ENCODE results near the gene PCDHA3. TPM values are rescaled to one million over a fixed set of nuclear protein-coding genes. Genes with fewer than 3 reads are reported as not detected.
"Not testable (repeated sequence)": the region's sequence is repeated elsewhere in the genome, so short reads cannot be mapped to it uniquely, and the experiment has no call there.

The PCDHA3 gene
- total RNA-seq, 1 donor from 2014 or later, result 16.3 TPM

DNA sequence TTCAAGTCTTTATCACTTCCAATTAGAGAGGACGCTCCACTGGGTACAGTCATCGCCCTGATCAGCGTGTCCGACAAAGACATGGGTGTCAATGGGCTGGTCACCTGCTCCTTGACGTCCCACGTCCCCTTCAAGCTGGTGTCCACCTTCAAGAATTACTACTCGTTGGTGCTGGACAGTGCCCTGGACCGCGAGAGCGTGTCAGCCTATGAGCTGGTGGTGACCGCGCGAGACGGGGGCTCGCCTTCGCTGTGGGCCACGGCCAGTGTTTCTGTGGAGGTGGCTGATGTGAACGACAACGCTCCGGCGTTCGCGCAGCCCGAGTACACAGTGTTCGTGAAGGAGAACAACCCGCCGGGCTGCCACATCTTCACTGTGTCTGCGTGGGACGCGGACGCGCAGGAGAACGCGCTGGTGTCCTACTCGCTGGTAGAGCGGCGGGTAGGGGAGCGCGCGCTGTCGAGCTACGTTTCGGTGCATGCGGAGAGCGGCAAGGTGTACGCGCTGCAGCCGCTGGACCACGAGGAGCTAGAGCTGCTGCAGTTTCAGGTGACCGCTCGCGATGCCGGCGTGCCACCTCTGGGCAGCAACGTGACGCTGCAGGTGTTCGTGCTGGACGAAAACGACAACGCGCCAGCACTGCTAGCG, 7.5 kb downstream of the PCDHA3 start:
- DNase-seq (ENCODE audit: low spot score in 2 of 2); FAIRE-seq: not testable (repeated sequence)

DNA sequence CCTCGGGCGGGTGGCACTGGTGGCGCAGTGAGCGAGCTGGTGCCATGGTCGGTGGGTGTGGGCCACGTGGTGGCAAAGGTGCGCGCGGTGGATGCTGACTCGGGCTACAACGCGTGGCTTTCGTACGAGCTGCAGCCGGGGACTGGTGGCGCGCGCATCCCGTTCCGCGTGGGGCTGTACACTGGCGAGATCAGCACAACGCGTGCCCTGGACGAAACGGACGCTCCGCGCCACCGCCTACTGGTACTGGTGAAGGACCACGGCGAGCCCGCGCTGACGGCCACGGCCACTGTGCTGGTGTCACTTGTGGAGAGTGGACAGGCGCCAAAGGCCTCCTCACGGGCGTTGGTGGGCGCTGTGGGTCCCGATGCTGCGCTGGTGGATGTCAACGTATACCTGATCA, 8.0 kb downstream of the PCDHA3 start:
- DNase-seq (ENCODE audit: low spot score in 2 of 2), result no peak
- no peak for FAIRE-seq

DNA sequence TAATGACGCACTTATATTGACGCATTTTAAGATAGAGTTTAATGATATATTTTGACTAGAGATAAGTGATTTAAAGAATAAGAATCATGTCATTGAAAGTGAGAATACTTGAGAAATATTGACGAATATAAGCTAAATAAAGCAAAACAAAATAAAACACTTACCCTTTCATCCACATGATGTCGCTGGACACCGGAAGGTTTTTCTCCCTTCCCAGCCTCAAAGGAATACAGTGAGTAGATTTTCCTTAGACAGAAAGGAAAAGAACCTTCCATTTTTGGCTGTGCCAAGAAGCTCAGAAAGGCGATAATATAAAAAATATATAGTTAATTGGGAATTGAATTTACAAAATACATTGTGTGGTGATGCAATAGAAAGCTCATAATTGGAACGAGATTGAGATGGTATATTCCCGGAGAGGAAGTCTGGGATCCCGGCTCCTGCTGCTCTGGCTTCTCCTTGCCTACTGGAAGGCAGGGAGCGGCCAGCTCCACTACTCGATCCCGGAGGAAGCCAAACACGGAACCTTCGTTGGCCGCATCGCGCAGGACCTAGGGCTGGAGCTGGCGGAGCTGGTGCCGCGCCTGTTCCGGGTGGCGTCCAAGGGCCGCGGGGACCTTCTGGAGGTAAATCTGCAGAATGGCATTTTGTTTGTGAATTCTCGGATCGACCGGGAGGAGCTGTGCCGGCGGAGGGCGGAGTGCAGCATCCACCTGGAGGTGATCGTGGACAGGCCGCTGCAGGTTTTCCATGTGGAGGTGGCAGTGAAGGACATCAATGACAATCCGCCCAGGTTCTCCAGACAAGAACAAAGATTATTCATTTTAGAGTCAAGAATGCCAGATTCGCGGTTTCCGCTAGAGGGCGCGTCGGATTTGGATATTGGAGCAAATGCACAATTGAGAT, 20.8 kb downstream of the PCDHA3 start, which contains the start of gene PCDHA5:
Gene PCDHA5 (plus strand): TSS at position 239 of the 906 bp plus-strand sequence.
- no peak for FAIRE-seq
- DNase-seq (ENCODE audit: low spot score in 2 of 2), result no peak

DNA sequence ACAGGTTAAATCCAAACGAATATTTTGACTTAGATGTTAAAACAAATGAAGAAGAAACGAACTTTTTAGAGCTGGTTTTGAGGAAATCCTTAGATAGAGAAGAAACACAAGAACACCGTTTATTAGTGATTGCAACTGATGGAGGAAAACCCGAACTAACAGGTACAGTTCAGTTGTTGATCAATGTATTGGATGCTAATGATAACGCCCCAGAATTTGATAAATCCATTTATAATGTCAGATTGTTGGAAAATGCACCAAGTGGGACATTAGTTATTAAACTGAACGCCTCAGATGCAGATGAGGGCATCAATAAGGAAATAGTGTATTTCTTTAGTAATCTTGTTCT, 21.4 kb downstream of the PCDHA3 start:
- no peak for FAIRE-seq

DNA sequence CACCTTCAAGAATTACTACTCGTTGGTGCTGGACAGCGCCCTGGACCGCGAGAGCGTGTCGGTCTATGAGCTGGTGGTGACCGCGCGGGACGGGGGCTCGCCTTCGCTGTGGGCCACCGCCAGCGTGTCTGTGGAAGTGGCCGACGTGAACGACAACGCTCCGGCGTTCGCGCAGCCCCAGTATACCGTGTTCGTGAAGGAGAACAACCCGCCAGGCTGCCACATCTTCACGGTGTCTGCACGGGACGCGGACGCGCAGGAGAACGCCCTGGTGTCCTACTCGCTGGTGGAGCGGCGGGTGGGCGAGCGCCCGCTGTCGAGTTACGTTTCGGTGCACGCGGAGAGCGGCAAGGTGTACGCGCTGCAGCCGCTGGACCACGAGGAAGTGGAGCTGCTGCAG, 22.1 kb downstream of the PCDHA3 start:
- DNase-seq (ENCODE audit: low spot score in 2 of 2); FAIRE-seq: not testable (repeated sequence)

More for the DNA sequence above, 21.4 kb downstream of the PCDHA3 start:
- DNase-seq (ENCODE audit: low spot score in 2 of 2), result no peak

DNA sequence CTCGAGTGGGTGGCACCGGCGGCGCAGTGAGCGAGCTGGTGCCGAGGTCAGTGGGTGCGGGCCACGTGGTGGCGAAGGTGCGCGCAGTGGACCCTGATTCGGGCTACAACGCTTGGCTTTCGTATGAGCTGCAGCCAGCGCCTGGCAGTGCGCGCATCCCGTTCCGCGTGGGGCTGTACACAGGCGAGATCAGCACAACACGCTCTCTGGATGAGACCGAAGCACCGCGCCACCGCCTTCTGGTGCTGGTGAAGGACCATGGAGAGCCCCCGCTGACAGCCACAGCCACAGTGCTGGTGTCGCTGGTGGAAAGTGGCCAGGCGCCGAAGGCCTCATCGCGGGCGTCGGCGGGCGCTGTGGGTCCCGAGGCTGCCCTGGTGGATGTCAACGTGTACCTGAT, 22.6 kb downstream of the PCDHA3 start:
- FAIRE-seq (no peak), DNase-seq (ENCODE audit: low spot score in 2 of 2) (no peak)

DNA sequence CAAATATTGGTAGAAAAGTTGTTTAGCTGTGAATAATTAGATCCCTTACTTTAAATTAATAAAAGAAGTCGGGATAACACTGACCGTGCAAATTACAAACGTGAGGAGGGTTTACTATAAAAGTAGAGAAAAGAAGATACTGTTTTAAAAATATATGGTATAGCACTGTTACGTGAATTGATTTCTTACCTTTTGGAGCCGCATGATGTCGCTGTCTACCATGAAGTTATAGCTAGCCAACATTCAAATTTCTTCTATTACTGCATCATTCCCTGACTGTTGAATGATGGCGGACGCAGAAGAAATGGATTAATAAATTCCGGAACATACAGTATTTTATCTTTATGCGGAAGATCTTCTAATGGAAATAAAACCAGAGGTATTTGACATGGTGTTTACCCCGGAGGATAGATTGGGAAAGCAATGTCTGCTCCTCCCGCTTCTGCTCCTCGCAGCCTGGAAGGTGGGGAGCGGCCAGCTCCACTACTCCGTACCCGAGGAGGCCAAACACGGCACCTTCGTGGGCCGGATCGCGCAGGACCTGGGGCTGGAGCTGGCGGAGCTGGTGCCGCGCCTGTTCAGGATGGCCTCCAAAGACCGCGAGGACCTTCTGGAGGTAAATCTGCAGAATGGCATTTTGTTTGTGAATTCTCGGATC, 27.0 kb downstream of the PCDHA3 start, which contains the start of gene PCDHA6:
Gene PCDHA6 (plus strand): TSS at position 257 of the 658 bp plus-strand sequence. CDS start 132 bp downstream, at position 389.
- DNase-seq (ENCODE audit: low spot score in 2 of 2), result no peak
- no peak for FAIRE-seq

DNA sequence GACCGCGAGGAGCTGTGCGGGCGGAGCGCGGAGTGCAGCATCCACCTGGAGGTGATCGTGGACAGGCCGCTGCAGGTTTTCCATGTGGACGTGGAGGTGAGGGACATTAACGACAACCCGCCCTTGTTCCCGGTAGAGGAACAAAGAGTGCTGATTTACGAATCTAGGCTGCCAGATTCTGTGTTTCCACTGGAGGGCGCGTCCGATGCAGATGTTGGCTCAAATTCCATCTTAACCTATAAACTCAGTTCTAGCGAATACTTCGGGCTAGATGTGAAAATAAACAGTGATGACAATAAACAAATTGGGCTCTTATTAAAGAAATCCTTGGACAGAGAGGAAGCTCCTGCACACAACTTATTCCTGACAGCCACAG, 27.5 kb downstream of the PCDHA3 start:
- FAIRE-seq, result no peak
- DNase-seq (ENCODE audit: low spot score in 2 of 2), result no peak

DNA sequence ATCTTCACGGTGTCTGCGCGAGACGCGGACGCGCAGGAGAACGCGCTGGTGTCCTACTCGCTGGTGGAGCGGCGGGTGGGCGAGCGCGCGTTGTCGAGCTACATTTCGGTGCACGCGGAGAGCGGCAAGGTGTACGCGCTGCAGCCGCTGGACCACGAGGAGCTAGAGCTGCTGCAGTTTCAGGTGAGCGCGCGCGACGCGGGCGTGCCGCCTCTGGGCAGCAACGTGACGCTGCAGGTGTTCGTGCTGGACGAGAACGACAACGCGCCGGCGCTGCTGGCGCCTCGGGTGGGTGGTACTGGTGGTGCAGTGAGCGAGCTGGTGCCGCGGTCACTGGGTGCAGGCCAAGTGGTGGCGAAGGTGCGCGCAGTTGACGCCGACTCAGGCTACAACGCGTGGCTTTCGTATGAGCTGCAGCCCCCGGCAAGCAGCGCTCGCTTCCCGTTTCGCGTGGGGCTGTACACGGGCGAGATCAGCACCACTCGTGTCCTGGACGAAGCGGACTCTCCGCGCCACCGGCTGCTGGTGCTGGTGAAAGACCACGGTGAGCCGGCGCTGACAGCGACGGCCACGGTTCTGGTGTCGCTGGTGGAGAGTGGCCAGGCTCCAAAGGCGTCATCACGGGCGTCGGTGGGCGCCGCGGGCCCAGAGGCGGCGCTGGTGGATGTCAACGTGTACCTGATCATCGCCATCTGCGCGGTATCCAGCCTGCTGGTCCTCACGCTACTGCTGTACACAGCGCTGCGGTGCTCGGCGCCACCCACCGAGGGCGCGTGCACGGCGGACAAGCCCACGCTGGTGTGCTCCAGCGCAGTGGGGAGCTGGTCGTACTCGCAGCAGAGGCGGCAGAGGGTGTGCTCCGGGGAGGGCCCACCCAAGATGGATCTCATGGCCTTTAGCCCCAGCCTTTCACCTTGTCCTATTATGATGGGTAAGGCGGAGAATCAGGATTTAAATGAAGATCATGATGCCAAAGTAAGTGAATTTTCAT, 28.9 kb downstream of the PCDHA3 start:
- DNase-seq (ENCODE audit: low spot score in 2 of 2); FAIRE-seq: not testable (repeated sequence)

DNA sequence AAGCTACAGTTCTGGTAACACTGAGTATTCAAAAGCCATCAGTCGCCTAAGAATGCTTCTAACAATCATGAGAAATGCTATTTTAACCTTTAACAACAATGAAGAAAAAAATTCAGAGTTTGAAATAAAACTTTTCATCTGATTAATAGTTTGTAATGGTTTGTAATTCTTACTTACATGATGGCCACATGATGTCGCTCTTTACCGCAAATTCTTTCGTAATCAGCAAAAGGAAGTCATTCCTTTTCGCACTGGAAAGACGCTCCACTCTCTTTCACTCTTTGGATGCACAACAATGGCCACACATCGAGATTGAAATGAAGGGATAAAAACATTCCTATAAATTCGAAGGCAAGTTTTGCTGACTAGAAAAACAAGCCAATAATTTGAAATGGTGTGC, 33.1 kb downstream of the PCDHA3 start, which contains the start of gene PCDHA7:
Gene PCDHA7 (plus strand): TSS at position 277 of the 400 bp plus-strand sequence. CDS start 115 bp downstream, at position 392.
- peak in 1 of 2 donors; percentile 48 for DNase-seq (ENCODE audit: low spot score in 2 of 2)
- no peak for FAIRE-seq

DNA sequence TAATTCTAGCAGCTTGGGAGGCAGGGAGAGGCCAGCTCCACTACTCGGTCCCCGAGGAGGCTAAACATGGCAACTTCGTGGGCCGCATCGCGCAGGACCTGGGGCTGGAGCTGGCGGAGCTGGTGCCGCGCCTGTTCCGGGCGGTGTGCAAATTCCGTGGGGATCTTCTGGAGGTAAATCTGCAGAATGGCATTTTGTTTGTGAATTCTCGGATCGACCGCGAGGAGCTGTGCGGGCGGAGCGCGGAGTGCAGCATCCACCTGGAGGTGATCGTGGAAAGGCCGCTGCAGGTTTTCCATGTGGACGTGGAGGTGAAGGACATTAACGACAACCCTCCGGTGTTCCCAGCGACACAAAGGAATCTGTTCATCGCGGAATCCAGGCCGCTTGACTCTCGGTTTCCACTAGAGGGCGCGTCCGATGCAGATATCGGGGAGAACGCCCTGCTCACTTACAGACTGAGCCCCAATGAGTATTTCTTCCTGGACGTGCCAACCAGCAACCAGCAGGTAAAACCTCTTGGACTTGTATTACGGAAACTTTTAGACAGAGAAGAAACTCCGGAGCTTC, 33.7 kb downstream of the PCDHA3 start:
- not testable (repeated sequence) for FAIRE-seq; DNase-seq (ENCODE audit: low spot score in 2 of 2)

DNA sequence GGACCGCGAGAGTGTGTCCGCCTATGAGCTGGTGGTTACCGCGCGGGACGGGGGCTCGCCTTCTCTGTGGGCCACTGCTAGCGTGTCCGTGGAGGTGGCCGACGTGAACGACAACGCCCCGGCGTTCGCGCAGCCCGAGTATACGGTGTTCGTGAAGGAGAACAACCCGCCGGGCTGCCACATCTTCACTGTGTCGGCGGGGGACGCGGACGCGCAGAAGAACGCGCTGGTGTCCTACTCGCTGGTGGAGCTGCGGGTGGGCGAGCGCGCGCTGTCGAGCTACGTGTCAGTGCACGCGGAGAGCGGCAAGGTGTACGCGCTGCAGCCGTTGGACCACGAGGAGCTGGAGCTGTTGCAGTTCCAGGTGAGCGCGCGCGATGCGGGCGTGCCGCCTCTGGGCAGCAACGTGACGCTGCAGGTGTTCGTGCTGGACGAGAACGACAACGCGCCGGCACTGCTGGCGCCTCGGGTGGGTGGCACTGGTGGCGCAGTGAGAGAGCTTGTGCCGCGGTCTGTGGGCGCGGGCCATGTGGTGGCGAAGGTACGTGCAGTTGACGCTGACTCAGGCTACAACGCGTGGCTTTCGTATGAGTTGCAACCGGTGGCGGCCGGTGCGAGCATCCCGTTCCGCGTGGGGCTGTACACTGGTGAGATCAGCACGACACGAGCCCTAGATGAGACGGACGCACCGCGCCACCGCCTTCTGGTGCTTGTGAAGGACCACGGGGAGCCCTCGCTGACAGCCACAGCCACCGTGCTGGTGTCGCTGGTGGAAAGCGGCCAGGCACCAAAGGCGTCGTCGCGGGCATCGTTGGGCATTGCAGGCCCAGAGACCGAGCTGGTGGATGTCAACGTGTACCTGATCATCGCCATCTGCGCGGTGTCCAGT, 35.0 kb downstream of the PCDHA3 start:
- FAIRE-seq (no peak), DNase-seq (ENCODE audit: low spot score in 2 of 2) (no peak)

DNA sequence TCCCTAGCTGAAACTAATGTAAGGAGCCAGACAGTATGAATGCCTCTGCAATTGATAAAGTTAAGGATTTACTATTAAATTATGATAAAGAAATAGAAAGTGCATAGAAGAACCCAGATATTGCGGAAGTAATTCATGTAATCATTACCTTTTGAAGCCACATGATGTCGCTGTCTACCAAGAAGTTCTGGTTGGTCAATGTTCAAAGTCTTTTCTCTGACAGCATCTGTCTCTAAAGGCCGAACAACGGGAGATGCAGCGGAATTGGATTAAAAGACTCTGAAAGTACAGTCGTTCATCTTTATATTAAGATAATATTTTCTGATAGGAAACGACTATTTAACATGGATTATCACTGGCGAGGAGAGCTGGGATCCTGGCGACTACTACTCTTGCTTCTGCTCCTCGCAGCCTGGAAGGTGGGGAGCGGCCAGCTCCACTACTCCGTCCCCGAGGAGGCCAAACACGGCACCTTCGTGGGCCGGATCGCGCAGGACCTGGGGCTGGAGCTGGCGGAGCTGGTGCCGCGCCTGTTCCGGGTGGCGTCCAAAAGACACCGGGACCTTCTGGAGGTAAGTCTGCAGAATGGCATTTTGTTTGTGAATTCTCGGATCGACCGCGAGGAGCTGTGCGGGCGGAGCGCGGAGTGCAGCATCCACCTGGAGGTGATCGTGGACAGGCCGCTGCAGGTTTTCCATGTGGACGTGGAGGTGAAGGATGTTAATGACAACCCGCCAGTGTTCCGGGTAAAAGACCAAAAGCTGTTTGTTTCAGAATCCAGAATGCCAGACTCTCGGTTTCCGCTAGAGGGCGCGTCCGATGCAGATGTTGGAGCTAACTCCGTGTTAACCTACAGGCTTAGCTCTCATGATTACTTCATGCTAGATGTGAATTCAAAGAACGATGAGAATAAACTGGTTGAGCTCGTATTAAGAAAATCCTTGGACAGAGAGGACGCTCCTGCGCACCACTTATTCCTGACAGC, 40.4 kb downstream of the PCDHA3 start, which contains the start of gene PCDHA8:
Gene PCDHA8 (plus strand): TSS at position 210 of the 985 bp plus-strand sequence. CDS start 135 bp downstream, at position 345.
- peak in 1 of 2 donors; percentile 69 for DNase-seq (ENCODE audit: low spot score in 2 of 2)
- FAIRE-seq, result peak; percentile 72

DNA sequence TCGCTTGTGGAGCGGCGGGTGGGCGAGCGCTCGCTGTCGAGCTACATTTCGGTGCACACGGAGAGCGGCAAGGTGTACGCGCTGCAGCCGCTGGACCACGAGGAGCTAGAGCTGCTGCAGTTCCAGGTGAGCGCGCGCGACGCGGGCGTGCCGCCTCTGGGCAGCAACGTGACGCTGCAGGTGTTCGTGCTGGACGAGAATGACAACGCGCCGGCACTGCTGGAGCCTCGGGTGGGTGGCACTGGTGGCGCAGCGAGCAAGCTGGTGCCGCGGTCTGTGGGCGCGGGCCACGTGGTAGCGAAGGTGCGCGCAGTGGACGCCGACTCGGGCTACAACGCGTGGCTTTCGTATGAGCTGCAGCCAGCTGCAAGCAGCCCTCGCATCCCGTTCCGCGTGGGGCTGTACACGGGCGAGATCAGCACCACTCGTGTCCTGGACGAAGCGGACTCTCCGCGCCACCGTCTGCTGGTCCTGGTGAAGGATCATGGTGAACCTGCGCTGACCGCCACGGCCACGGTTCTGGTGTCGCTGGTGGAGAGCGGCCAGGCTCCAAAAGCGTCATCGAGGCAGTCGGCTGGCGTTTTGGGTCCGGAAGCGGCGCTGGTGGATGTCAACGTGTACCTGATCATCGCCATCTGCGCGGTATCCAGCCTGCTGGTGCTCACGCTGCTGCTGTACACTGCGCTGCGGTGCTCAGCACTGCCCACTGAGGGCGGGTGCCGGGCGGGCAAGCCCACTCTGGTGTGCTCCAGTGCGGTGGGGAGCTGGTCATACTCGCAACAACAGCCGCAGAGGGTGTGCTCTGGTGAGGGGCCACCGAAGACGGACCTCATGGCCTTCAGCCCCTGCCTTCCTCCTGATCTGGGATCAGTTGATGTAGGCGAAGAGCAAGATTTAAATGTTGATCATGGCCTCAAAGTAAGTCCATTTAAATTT, 42.2 kb downstream of the PCDHA3 start:
- no peak for DNase-seq (ENCODE audit: low spot score in 2 of 2)
- FAIRE-seq, result no peak

Measured in frontal cortex (tissue), 4 donors.